ENCODE data around the gene CATSPER2.
"Not testable (repeated sequence)": the region's sequence is repeated elsewhere in the genome, so short reads cannot be mapped to it uniquely, and the experiment has no call there.

DNA sequence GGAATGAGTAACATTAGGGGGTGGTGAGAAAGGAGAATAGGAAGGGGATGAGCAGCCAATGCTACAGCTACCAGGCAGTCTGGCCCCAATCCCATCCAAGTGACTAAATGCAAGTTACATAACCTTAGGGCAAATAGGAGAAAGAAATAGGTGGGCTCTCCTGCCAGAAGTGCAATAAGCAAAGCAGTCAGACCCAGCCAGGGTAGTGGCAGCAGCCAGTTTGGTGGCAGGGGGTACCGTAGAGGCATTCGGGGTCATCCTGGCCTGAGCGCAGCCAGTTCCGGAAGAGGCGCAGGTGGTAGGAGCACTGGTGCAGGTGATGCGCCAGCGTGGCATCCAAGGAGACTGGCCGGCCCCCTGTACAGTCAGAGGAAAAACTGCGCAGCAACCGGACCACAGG is 11.1 kb upstream of the CATSPER2 start:
- TF ChIP-seq, protein P1, sequence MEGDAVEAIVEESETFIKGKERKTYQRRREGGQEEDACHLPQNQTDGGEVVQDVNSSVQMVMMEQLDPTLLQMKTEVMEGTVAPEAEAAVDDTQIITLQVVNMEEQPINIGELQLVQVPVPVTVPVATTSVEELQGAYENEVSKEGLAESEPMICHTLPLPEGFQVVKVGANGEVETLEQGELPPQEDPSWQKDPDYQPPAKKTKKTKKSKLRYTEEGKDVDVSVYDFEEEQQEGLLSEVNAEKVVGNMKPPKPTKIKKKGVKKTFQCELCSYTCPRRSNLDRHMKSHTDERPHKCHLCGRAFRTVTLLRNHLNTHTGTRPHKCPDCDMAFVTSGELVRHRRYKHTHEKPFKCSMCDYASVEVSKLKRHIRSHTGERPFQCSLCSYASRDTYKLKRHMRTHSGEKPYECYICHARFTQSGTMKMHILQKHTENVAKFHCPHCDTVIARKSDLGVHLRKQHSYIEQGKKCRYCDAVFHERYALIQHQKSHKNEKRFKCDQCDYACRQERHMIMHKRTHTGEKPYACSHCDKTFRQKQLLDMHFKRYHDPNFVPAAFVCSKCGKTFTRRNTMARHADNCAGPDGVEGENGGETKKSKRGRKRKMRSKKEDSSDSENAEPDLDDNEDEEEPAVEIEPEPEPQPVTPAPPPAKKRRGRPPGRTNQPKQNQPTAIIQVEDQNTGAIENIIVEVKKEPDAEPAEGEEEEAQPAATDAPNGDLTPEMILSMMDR (IDR thresholded peaks at IDR 0.05), result not testable (repeated sequence)
- not testable (repeated sequence) for TF ChIP-seq POLR2A (IDR thresholded peaks at IDR 0.05)
